HL-60 (cell line): ENCODE results near the gene LAMC1.

Source experiments
- DNase-seq, 2 experiments: peaks; one replicate each; pipeline ENCODE4 v3.0.0-alpha.2; 2010 to 2020; ENCODE audit warnings: low read depth in 1 of 2, low spot score in 1 of 2
- H3K27ac ChIP-seq: fragments of 250-450 bp; sonication (Bioruptor Pico); replicated peaks from 2 replicates; pipeline ENCODE4 v1.5.1; 2020; ENCODE audit warnings: mild to moderate bottlenecking, moderate library complexity
- H3K27me3 ChIP-seq: fragments of 250-450 bp; sonication (Bioruptor Pico); 2 replicates; pipeline ENCODE4 v1.5.1; 2021; ENCODE audit warnings: mild to moderate bottlenecking, moderate library complexity; ENCODE audit not compliant: insufficient read depth, poor library complexity, severe bottlenecking
- H3K4me3 ChIP-seq: replicated peaks from 2 replicates; pipeline ENCODE4 v1.5.1; 2011; ENCODE audit warnings: mild to moderate bottlenecking, control low read depth, low read length; ENCODE audit not compliant: insufficient read depth
- GABPA ChIP-seq: IDR thresholded peaks from 2 replicates; pipeline ENCODE4 v1.6.1; 2012; ENCODE audit warnings: low read depth
- POLR2AphosphoS5 ChIP-seq: IDR thresholded peaks from 2 replicates; pipeline ENCODE4 v1.6.1; 2012; ENCODE audit warnings: low read depth
- SPI1 ChIP-seq: IDR thresholded peaks from 2 replicates; pipeline ENCODE4 v1.6.1; 2012; ENCODE audit warnings: low read depth, mild to moderate bottlenecking, borderline replicate concordance
- TF ChIP-seq, protein P1 (sequence below): IDR thresholded peaks from one replicate; pipeline ENCODE4 v1.5.1; 2011; ENCODE audit warnings: low read length, control low read depth, inconsistent platforms; ENCODE audit not compliant: insufficient read depth
- TF ChIP-seq, protein P2 (sequence below): IDR thresholded peaks from 2 replicates; pipeline ENCODE4 v1.6.1; 2012; ENCODE audit warnings: low read depth; ENCODE audit not compliant: insufficient replicate concordance

Gene LAMC1

DNA sequence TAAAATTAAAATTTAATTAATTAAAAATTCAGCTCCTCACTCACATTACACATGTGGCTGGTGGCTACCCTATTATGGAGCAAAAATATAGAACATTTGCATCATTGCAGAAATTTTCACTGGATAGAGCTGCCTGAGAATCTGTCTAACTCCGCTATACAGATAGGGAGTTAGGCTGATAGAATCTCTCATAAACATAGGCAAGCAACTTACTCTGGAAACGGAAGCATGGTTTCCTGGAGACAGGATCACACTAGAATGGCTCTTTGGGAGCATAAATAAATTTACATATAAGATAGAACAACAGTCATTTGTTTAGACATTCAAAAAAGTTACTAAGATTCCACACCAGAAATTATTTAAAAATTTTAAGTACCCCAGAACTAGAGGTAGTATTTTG is 150.6 kb downstream of the LAMC1 start:
- no peak overlapping the region for H3K4me3 ChIP-seq
- H3K27me3 ChIP-seq, result peaks cover 9% of the 10 kb centered on the region
- no peak for DNase-seq
- TF ChIP-seq SPI1 (no peak), POLR2AphosphoS5 (no peak)
- H3K27ac ChIP-seq, result no peak overlapping the region

DNA sequence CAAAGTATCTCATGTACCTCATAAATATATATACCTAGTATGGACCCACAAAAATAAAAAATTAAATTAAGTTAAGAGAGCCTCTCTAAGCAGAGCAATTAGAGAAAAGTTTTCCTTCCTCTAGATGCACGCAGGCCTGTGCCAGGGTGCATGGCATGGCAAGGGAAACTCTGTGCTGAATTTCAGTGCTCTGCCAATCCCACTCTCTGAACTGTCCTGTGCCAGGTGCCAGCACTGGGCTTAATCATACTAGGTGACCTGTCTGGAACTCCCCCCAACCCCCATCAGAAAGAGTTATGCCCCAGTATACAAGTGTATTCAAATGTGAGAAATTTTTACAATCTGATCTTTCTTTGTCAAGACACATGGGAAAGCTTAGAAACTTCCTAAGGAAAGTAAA is 152.4 kb downstream of the LAMC1 start:
- H3K27ac ChIP-seq, result no peak overlapping the region
- TF ChIP-seq GABPA (no peak), SPI1 (no peak)
- TF ChIP-seq, protein P1, sequence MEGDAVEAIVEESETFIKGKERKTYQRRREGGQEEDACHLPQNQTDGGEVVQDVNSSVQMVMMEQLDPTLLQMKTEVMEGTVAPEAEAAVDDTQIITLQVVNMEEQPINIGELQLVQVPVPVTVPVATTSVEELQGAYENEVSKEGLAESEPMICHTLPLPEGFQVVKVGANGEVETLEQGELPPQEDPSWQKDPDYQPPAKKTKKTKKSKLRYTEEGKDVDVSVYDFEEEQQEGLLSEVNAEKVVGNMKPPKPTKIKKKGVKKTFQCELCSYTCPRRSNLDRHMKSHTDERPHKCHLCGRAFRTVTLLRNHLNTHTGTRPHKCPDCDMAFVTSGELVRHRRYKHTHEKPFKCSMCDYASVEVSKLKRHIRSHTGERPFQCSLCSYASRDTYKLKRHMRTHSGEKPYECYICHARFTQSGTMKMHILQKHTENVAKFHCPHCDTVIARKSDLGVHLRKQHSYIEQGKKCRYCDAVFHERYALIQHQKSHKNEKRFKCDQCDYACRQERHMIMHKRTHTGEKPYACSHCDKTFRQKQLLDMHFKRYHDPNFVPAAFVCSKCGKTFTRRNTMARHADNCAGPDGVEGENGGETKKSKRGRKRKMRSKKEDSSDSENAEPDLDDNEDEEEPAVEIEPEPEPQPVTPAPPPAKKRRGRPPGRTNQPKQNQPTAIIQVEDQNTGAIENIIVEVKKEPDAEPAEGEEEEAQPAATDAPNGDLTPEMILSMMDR, result no peak

DNA sequence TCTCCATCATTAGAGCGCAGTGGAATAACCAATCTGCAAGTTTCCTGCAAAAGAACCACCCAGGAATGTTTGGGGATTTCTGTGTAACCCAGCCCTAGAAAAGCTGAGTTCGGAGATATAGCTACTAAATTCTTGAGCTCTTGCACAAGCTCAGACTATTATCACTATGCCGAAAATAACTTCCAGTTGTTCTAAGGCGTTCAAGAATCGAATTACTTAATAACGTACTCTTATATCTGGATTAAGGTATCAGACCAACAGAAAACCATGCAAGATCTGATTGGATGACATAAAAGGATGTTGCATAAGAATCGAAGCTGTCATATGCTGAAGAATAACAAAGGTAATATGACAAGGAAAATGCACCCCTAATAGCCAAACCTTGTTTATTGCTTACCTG is 155.3 kb downstream of the LAMC1 start:
- H3K4me3 ChIP-seq, result no peak overlapping the region
- no peak for DNase-seq
- H3K27me3 ChIP-seq, result peaks cover 2% of the 10 kb centered on the region
- H3K27ac ChIP-seq, result no peak overlapping the region
- TF ChIP-seq GABPA (no peak), POLR2AphosphoS5 (no peak), SPI1 (no peak)
- TF ChIP-seq, protein P2, sequence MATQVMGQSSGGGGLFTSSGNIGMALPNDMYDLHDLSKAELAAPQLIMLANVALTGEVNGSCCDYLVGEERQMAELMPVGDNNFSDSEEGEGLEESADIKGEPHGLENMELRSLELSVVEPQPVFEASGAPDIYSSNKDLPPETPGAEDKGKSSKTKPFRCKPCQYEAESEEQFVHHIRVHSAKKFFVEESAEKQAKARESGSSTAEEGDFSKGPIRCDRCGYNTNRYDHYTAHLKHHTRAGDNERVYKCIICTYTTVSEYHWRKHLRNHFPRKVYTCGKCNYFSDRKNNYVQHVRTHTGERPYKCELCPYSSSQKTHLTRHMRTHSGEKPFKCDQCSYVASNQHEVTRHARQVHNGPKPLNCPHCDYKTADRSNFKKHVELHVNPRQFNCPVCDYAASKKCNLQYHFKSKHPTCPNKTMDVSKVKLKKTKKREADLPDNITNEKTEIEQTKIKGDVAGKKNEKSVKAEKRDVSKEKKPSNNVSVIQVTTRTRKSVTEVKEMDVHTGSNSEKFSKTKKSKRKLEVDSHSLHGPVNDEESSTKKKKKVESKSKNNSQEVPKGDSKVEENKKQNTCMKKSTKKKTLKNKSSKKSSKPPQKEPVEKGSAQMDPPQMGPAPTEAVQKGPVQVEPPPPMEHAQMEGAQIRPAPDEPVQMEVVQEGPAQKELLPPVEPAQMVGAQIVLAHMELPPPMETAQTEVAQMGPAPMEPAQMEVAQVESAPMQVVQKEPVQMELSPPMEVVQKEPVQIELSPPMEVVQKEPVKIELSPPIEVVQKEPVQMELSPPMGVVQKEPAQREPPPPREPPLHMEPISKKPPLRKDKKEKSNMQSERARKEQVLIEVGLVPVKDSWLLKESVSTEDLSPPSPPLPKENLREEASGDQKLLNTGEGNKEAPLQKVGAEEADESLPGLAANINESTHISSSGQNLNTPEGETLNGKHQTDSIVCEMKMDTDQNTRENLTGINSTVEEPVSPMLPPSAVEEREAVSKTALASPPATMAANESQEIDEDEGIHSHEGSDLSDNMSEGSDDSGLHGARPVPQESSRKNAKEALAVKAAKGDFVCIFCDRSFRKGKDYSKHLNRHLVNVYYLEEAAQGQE, result no peak
- TF ChIP-seq, protein P1, result no peak

More for the DNA sequence above, 152.4 kb downstream of the LAMC1 start:
- peaks cover 9% of the 10 kb centered on the region for H3K27me3 ChIP-seq
- no peak overlapping the region for H3K4me3 ChIP-seq
- no peak for DNase-seq

DNA sequence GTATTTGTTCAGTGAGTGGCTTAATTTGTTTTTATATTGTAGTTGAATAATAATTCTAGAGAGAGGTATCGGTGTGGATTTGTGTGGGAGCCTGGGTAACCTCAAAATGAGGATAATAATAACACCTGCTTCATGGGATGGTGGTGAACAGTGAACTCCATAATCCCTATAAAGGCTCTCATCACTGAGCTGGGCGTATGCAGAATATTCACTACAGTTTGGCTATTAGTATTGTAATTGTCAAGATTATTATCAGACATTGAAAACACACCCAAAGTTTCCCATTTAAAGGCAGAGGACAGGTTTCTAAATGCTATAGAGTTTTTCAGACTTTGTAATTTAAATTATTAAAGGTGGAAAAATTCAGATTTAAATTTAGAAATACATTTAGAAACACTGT is 155.8 kb downstream of the LAMC1 start:
- Histone ChIP-seq H3K27me3 (no peaks in the 10 kb centered on the region), H3K4me3 (no peak overlapping the region), H3K27ac (no peak overlapping the region)
- TF ChIP-seq, protein P1, result no peak
- no peak for TF ChIP-seq POLR2AphosphoS5
- TF ChIP-seq SPI1, result no peak
- TF ChIP-seq GABPA, result no peak
- TF ChIP-seq, protein P2, result no peak
- no peak for DNase-seq
